Erythroblast (primary cell): ENCODE data around the gene RERE.

Source experiments
- GATA1 ChIP-seq: IDR thresholded peaks from 2 replicates; pipeline ENCODE4 v1.6.1; 2011; ENCODE audit warnings: low read depth, mild to moderate bottlenecking, control low read depth, low read length, moderate library complexity
- POLR2A ChIP-seq: IDR thresholded peaks from 2 replicates; pipeline ENCODE4 v1.6.1; 2011; ENCODE audit warnings: mild to moderate bottlenecking, low read length

GRCh38 chr1:8412183-8412831 lies 405.1 kb downstream of the RERE start:
- TF ChIP-seq POLR2A (peak; percentile 35), GATA1 (no peak)
